SH-SY5Y (cell line): Measurements from ENCODE around the gene TMOD4.

Experiments used
- GATA2 ChIP-seq: IDR thresholded peaks from 2 replicates; pipeline ENCODE4 v1.6.1; 2011; ENCODE audit warnings: mild to moderate bottlenecking, low read depth, low read length
- GATA3 ChIP-seq: IDR thresholded peaks from 2 replicates; pipeline ENCODE4 v1.6.1; 2011; ENCODE audit warnings: low read depth, mild to moderate bottlenecking, low read length, moderate library complexity

Gene TMOD4

DNA sequence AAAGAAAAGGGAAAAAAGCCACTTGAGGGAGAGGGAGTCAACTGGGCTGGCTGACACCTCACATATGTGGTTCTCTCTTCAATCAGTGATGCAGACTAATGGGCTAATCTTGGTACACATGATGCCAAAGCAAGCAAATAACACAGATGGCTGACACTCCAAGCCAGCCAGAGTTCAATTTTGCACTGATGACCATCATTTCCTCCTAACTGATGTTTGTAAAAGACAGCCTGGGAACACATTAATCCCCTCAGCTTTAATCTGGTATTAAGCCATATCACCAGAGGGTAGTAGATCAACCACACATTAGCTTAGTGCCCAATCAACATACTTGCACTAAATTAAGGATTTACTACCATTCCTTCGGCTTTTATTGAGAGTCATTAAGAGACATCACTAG, 11.4 kb upstream of the TMOD4 start:
- TF ChIP-seq GATA3 (no peak), GATA2 (no peak)

DNA sequence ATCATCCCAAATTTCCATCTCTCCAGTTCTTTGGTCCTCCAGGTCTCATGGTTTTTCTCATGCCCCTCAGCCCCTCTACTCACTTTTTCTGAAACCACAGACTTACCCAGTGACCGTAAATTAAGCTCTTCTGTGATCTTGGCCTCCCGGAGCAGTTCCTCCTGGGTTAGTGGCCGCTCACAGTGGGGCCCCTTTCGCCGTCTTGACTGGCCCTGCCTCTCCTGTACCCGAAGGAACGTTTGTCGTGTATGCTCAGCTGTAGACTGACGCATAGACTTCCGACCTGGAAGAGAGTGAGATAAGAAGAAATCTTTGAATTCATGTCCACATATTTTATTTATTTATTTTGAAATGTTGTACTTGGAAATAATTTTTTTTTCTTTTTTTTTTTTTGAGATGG, 8.4 kb upstream of the TMOD4 start:
- no peak for TF ChIP-seq GATA2
- TF ChIP-seq GATA3: no peak

DNA sequence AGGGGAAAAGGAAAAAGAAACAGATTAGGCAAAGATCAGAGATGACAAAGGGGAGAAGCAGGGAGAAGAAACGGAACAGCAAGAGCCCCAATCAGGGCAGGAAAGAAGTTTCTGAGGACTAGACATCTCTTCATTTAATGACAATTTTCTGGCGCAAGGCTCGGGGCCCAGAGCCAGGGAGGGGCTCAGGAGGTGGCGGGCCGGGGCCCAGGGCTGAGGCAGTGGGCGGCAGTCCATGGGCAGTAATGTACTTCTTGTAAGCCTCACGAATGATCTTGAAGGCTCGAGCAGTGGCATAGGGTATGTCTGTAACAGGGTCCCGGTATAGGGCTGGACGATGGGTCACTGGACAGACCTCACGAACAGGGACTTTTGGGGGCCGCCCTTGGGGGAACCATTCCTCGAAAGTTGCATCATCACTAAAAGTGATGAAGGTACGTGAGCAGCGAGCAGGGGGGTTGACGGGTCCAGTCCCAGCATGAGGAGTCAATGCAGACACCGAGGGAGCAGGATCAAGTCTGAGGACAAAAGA, 799 bp upstream of the TMOD4 start:
- TF ChIP-seq GATA3 (no peak), GATA2 (no peak)

DNA sequence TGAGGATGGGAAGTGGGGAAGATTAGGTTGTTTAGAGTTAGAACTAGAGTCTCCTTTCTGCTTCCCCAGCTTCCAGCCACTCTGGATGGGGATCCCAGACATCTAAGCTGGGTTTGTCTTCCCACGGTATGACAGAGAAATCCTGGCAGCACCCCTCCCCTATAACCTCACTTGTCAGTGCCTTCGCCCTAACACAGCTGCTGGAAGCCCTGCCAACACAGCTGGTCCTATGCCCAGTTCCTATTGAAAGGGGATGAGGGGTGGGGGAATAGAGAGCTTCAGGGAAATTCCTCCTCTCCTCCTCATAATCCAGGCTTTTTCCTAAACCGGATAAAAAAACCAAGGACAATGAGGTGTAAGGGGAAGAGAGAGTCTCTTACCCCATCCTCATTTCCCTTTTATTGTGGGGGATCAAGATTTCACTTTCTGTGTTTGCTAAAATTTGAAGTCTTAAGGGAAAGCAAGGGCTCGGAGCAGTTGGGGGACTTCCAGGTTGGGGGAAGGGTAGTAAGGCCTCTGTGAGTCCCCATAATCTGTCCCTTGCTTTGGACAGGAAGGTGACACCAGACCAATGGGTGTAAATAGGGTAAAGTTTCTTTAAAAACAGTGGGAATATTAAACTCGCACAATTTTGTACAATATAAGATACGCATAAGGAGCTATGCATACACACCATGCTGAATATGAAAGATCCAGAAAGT, 590 bp downstream of the TMOD4 start:
- TF ChIP-seq GATA2 (no peak), GATA3 (no peak)

DNA sequence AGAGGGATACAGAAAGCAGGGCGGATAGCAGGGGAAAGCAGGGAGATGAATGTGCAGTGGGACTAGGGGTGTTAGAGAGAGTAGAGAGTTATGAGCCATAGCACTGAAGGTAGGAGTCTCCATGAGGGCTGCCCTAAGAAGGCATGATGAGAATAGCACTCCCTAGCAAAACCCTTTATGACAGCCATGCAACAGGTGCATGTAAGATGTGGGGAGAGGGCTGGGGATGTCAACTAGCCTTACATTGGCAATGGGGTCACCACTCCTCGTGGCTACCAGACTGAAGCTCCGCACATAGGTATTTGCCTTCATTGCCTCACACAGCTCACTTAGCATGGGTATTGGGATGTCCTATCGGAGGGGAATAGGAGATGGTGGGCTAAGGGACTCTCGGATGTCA, 4.6 kb downstream of the TMOD4 start:
- TF ChIP-seq GATA2 (no peak), GATA3 (no peak)

DNA sequence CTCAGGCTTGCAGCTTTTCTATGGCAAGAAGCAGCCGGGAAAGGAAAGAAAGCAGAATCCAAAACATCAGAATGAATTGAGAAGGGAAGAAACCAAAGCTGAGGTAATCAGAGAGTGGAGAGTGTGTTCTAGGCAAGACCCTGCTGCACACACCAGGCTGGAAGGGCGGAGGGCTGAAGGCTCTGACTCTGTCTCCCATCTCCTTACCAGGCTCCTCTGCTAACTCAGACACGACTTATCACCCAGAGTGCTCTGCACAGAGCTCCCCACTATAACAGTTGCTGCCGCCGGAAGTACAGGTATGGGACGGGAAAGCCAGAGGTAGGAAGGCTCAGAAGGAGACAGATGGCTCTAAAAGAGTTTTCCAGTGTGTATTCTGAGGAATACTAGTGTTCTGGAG, 8.7 kb downstream of the TMOD4 start:
- TF ChIP-seq GATA3 (no peak), GATA2 (no peak)

DNA sequence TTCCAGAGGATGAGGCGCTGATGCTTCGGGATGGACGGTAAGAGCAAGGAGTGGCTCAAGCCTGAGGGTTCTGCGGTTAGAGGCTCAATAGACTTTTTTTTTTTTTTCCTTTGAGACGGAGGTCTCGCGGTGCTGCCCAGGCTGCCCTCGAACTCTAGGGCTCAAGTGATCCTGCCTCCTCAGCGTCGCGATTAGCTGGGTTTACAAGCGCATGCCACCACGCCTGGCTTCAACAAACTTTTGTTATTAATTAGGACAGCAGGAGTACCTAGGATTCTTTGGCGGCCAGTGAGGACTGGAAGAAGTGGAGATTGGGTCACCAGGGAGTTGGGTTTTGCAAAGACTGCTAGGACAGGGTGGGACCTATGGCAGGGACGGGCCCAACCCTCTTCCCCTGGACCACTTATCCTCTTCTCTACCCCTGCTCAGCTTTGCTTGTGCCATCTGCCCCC, 9.2 kb downstream of the TMOD4 start:
- no peak for TF ChIP-seq GATA3
- no peak for TF ChIP-seq GATA2

DNA sequence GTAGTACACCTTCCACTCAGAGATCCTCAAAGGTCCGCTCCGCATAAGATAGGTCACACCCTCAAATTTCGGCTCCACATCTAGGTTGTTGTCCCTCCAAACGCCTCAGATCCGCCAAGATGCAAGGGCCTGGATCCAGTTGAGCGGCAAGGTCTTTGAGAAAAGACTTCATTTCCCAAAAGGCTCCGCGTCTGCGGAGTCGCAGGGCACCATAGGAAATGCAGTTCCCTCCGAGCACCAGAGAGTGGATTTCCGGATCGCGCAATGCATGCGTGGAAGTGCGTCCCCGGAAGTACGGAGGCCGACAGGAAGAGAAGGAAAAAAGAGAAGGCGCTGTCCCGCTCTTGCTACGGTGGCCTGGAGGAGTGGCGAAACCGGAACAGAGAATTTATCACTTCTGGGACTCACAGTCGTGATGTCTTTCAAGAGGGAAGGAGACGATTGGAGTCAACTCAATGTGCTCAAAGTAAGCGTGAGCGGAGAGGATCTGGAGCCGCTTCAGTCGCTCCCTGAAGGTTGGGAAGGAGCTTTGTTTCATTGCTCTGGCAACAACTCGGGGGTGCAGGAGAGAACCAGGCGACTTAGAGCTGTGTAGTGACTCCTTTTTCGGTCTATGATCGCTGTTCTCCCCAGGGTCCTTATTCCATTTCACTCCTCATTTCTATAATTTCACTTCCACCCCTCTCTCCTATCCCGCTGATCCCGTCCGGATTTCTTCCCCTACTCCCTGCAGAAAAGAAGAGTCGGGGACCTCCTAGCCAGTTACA, 9.9 kb downstream of the TMOD4 start, which contains the start of the genes LYSMD1 and SCNM1:
TSS of gene LYSMD1 (minus strand) at position 165 of the 767 bp plus-strand sequence. CDS start 644 bp downstream, outside the sequence.
TSS of gene SCNM1 (plus strand) at position 407 of the 767 bp plus-strand sequence. CDS start at position 416, 9 bp downstream.
- TF ChIP-seq GATA2 (no peak), GATA3 (no peak)

DNA sequence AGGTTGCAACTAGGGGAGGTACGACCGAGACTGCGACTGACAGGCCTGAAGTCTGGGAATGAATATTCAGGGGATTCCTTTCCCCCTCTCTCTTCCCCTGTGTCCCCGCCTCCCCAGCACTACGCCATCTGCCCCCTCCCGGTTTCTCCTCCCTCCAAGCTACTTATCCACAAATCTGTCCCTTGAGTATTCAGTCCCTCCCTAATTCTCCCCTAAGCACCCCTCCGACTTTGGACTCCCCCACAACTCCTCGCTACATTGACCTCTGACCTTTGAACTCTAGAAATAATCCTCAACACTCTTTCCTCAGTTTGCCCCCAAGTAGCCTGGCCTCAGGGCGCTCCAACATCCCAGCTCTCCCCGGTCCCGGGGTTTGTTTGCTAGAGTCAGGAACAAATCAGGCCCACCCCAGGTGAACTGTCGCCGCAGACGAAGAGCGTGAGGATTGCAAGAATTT, 10.5 kb downstream of the TMOD4 start:
- TF ChIP-seq GATA3: no peak
- 0 out of 2 replicates have a peak, but pooled peaks have one; percentile 3 for TF ChIP-seq GATA2

DNA sequence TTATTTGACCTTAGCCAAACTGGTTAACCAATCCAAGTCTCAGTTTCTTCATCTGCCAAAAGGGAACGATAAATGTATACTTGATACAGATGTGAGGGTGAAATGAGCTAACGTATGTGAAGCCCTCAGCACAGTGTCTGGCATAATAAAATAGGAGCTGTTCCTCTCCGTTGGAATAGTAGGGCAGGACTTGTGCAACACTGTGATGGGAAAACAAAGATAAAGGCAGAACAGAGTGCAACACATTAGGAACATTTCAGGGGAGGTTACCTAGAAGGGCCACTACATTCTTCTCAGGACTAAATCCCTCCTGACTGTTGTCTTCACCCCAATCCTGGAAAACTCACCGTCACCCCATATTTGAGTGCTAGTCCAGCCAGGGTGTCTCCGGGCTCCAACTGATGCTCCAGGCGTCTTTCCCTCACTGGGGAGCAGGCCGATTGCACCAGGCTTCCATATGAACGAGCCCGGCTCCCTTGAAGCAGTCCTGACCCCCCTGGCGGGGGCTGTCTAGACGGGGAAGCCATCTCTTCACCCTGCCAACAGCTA, 11.0 kb downstream of the TMOD4 start:
- TF ChIP-seq GATA2: 0 out of 2 replicates have a peak, but pooled peaks have one; percentile 3
- no peak for TF ChIP-seq GATA3

DNA sequence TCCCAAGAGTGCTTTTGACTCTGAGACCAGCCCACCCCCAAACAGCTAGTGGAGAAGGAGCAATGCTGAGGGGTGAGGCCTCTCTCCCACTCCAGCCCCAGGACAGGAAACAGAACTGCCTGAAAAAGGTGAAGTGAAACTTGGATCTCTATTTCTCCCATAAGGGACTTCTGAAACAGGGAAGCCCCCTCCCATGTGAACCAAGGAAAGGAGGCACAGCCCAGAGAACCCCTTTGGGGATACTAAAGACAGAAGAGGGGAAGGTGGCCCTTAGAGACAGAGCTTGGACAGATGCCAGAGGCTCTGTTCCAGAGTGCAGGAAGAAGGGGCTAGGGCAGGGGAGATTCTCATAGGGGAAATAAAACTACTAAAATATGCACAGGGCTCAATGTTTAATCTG, 16.4 kb downstream of the TMOD4 start:
- TF ChIP-seq GATA3 (no peak), GATA2 (no peak)

DNA sequence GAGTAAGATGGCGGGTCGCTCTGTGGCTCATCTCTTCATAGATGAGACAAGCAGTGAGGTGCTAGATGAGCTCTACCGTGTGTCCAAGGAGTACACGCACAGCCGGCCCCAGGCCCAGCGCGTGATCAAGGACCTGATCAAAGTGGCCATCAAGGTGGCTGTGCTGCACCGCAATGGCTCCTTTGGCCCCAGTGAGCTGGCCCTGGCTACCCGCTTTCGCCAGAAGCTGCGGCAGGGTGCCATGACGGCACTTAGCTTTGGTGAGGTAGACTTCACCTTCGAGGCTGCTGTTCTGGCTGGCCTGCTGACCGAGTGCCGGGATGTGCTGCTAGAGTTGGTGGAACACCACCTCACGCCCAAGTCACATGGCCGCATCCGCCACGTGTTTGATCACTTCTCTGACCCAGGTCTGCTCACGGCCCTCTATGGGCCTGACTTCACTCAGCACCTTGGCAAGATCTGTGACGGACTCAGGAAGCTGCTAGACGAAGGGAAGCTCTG, 17.0 kb downstream of the TMOD4 start:
- TF ChIP-seq GATA3: no peak
- TF ChIP-seq GATA2: no peak

DNA sequence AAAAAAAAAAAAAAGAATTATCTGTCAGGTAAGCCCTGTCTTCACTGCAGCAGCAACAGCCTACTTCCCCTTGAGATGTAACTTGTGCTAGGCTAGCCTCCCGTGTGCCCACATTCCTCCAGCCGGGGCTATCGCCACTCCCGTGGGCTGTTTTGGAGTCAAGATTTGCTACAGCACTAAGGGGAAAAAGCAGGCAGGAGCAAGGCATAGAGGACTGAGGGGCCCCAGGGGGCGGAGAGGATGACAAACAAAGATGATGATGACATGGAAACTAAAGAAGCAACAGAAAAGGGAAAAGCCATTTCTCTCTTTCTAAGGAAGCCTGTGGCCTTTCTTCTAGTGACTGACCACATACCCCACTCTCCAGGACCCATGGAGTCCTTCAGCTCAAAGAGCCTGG, 17.5 kb downstream of the TMOD4 start:
- TF ChIP-seq GATA3: no peak
- TF ChIP-seq GATA2: no peak

DNA sequence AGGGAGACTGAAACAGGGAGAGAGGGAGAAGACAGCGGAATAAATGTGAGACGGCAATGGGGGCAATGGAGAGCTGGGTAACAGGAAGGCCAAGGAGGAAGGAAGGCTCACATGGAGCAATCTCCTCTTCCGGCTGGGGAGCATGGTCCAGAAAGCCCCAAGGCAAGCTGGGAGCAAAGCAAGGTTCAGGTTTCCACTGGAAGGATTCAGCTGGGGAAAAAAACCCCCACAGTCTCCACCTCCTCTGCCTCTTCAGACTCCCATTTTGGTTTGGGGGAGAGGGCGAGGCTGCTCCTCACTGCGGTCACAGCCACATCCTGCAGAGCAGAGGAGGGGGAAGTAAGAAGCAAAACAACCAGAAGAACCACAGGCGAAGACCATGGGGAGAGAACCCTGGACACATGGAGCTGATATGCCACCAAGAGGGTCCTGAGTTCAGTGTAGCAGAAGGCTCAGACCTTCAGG, 18.7 kb downstream of the TMOD4 start:
- TF ChIP-seq GATA3 (no peak), GATA2 (no peak)
